Breast epithelium (tissue), 4 donors: Measurements from ENCODE around the gene SCAI. TPM values are rescaled to one million over a fixed set of nuclear protein-coding genes. Genes with fewer than 3 reads are reported as not detected.

Experiments
- DNase-seq, 2 donors: peaks; one replicate each; pipeline ENCODE4 v3.0.0-alpha.2; 2019; ENCODE audit warnings: low spot score in 2 of 2
- H3K27ac ChIP-seq, 2 donors: fragments of 200-600 bp; sonication (generic) in 1 of 2; one replicate each; pipeline ENCODE4 v1.5.1; 2016 to 2019; ENCODE audit warnings: mild to moderate bottlenecking in 1 of 2
- H3K27me3 ChIP-seq, 2 donors: fragments of 200-600 bp; sonication (generic) in 1 of 2; one replicate each; pipeline versions ENCODE4 v1.5.1 to v1.6.0; 2017 to 2019; ENCODE audit warnings: control low read depth in 1 of 2, mild to moderate bottlenecking in 1 of 2
- H3K36me3 ChIP-seq: fragments of 200-600 bp; one replicate; pipeline ENCODE4 v1.5.1; 2019
- H3K4me1 ChIP-seq, 2 donors: fragments of 200-600 bp; sonication (generic); one replicate each; pipeline ENCODE4 v1.5.1; 2016 to 2019; ENCODE audit warnings: control low read depth in 1 of 2
- H3K4me3 ChIP-seq, 3 donors: fragments of 200-600 bp; sonication (generic); 1 replicate in 2 of 3; 2 replicates in 1 of 3; pipeline ENCODE4 v1.5.1; 2016 to 2019; ENCODE audit warnings: mild to moderate bottlenecking in 3 of 3, moderate library complexity in 2 of 3
- H3K9me3 ChIP-seq, 2 donors: fragments of 200-600 bp; sonication (generic) in 1 of 2; one replicate each; pipeline ENCODE4 v1.5.1; 2016 to 2019; ENCODE audit warnings: control low read depth in 1 of 2
- CTCF ChIP-seq, 3 donors: fragments of 450-650 bp; IDR thresholded peaks; one replicate each; pipeline ENCODE4 v1.5.1; 2016 to 2017; ENCODE audit warnings: antibody characterized with exemption in 3 of 3, mild to moderate bottlenecking in 3 of 3, moderate library complexity in 3 of 3
- POLR2A ChIP-seq: fragments of 450-650 bp; IDR thresholded peaks from one replicate; pipeline ENCODE4 v1.6.1; 2016; ENCODE audit warnings: antibody characterized with exemption, mild to moderate bottlenecking, moderate library complexity
- POLR2AphosphoS5 ChIP-seq, 3 donors: sonication (generic); formaldehyde crosslinking; IDR thresholded peaks; one replicate each; pipeline ENCODE4 v1.6.1; 2017; ENCODE audit warnings: antibody characterized with exemption in 3 of 3
- intact Hi-C: fragments of 100-400 bp; cut with DNase I; formaldehyde crosslinking; loops from one replicate; pipeline ENCODE4 v1.15.1; 2023; ENCODE audit warnings: low total_unique reads
- total RNA-seq, 3 donors: library from RNA; depleted of rRNA; stranded (reverse); fragments of >200 nt; gene quantifications; one replicate each; pipeline ENCODE4 v1.1.0, GENCODE V29; 2016

Gene SCAI
- total RNA-seq, 3 donors from 2014 or later: 9.3 to 12.9 (median 11.5) TPM

GRCh38 chr9:125106285-125106893, 36.9 kb downstream of the SCAI start:
- no peak for DNase-seq
- intact Hi-C loops: no loop called here
- Histone ChIP-seq H3K4me1 (no peaks in the 10 kb centered on the region), H3K36me3 (no peaks in the 10 kb centered on the region), H3K9me3 (no peaks in the 10 kb centered on the region), H3K4me3 (no peak overlapping the region), H3K27me3 (no peaks in the 10 kb centered on the region), H3K27ac (no peak overlapping the region)
- no peak for TF ChIP-seq CTCF (IDR thresholded peaks at IDR 0.05)
- no peak for TF ChIP-seq POLR2A
- no peak for TF ChIP-seq POLR2AphosphoS5 (IDR thresholded peaks at IDR 0.05)

- Histone ChIP-seq H3K4me1 (no peaks in the 10 kb centered on the region), H3K27ac (no peak overlapping the region), H3K36me3 (no peaks in the 10 kb centered on the region), H3K27me3 (no peaks in the 10 kb centered on the region), H3K4me3 (no peak overlapping the region), H3K9me3 (no peaks in the 10 kb centered on the region)
- intact Hi-C loops: no loop called here
- TF ChIP-seq POLR2AphosphoS5 (IDR thresholded peaks at IDR 0.05) (no peak), CTCF (IDR thresholded peaks at IDR 0.05) (no peak), POLR2A (no peak)
- no peak for DNase-seq
Measured at GRCh38 chr9:125103770-125104460, 39.4 kb downstream of the SCAI start.

GRCh38 chr9:125103021-125103420, 40.3 kb downstream of the SCAI start:
- H3K36me3 ChIP-seq: no peaks in the 10 kb centered on the region
- H3K27ac ChIP-seq: no peak overlapping the region
- H3K27me3 ChIP-seq: no peaks in the 10 kb centered on the region
- no peak for TF ChIP-seq CTCF (IDR thresholded peaks at IDR 0.05)
- H3K9me3 ChIP-seq: no peaks in the 10 kb centered on the region
- no peak overlapping the region for H3K4me3 ChIP-seq
- H3K4me1 ChIP-seq: no peaks in the 10 kb centered on the region
- intact Hi-C loops: no loop called here
- DNase-seq: no peak

- intact Hi-C loops: no loop called here
- H3K27ac ChIP-seq: no peak overlapping the region
- no peak for DNase-seq
Measured at GRCh38 chr9:125100822-125101221, 42.5 kb downstream of the SCAI start.

More at GRCh38 chr9:125100822-125101221, 42.5 kb downstream of the SCAI start:
- H3K9me3 ChIP-seq: no peaks in the 10 kb centered on the region
- no peaks in the 10 kb centered on the region for H3K27me3 ChIP-seq
- H3K36me3 ChIP-seq: no peaks in the 10 kb centered on the region
- TF ChIP-seq POLR2A: no peak
- no peak for TF ChIP-seq POLR2AphosphoS5 (IDR thresholded peaks at IDR 0.05)
- TF ChIP-seq CTCF (IDR thresholded peaks at IDR 0.05): no peak
- no peaks in the 10 kb centered on the region for H3K4me1 ChIP-seq
- no peak overlapping the region for H3K4me3 ChIP-seq
